Smooth muscle cell (in vitro differentiated cells): Measurements from ENCODE around the gene CNR1. TPM values are rescaled to one million over a fixed set of nuclear protein-coding genes. Genes with fewer than 3 reads are reported as not detected.

Experiments used
- DNase-seq: peaks from one replicate; lab custom pipeline; 2025; ENCODE audit not compliant: unreplicated experiment; lab: John Stamatoyannopoulos, UW
- H2AFZ ChIP-seq: fragments of 200-600 bp; sonication (generic); 2 replicates; pipeline ENCODE4 v1.6.0; 2016; ENCODE audit warnings: antibody characterized with exemption, low read depth, mild to moderate bottlenecking
- H3F3A ChIP-seq: fragments of 200-600 bp; sonication (generic); 2 replicates; pipeline ENCODE4 v1.6.0; 2017; ENCODE audit warnings: antibody characterized with exemption, low read depth
- H3K27ac ChIP-seq: fragments of 200-600 bp; sonication (generic); 2 replicates; pipeline ENCODE4 v1.5.1; 2016; ENCODE audit warnings: low read depth, mild to moderate bottlenecking
- H3K27me3 ChIP-seq: fragments of 200-600 bp; sonication (generic); 2 replicates; pipeline ENCODE4 v1.6.1; 2016; ENCODE audit warnings: low read depth, mild to moderate bottlenecking
- H3K36me3 ChIP-seq: fragments of 200-600 bp; sonication (generic); 2 replicates; pipeline ENCODE4 v1.5.1; 2016; ENCODE audit warnings: low read depth
- H3K4me1 ChIP-seq: fragments of 200-600 bp; sonication (generic); 2 replicates; pipeline ENCODE4 v1.5.1; 2016; ENCODE audit warnings: low read depth
- H3K4me2 ChIP-seq: fragments of 200-600 bp; sonication (generic); 2 replicates; pipeline ENCODE4 v1.6.0; 2016; ENCODE audit warnings: mild to moderate bottlenecking
- H3K4me3 ChIP-seq: fragments of 200-600 bp; sonication (generic); 2 replicates; pipeline ENCODE4 v1.5.1; 2016; ENCODE audit warnings: mild to moderate bottlenecking
- H3K79me2 ChIP-seq: fragments of 200-600 bp; sonication (generic); 2 replicates; pipeline ENCODE4 v1.6.0; 2016; ENCODE audit warnings: low read depth, mild to moderate bottlenecking
- H3K9ac ChIP-seq: fragments of 200-600 bp; sonication (generic); 2 replicates; pipeline ENCODE4 v1.6.0; 2016; ENCODE audit warnings: low read depth
- H3K9me3 ChIP-seq: fragments of 200-600 bp; sonication (generic); replicated peaks from 2 replicates; pipeline ENCODE4 v1.5.1; 2016; ENCODE audit warnings: low read depth
- H4K20me1 ChIP-seq: fragments of 200-600 bp; sonication (generic); 2 replicates; pipeline ENCODE4 v1.6.0; 2016; ENCODE audit warnings: low read depth
- whole genome bisulfite sequencing: methylation state at CpG from one replicate; pipeline ENCODE4 v1.1.7; 2016; ENCODE audit warnings: low lambda C conversion rate; 5-methylcytosine and 5-hydroxymethylcytosine counted together
- polyA plus RNA-seq: library from polyadenylated mRNA; unstranded; fragments of >200 nt; fragmentation: Nextera tagmentation; extraction: Ambion mirVana; gene quantifications from 2 replicates; pipeline ENCODE4 v1.2.1, GENCODE V29; 2016
- total RNA-seq: library from RNA; depleted of rRNA; stranded (reverse); fragments of >200 nt; gene quantifications from 2 replicates; pipeline ENCODE4 v1.2.3, GENCODE V29; 2014
- TF ChIP-seq, protein P1 (sequence below): fragments of 200-600 bp; sonication (generic); IDR thresholded peaks from 2 replicates; pipeline ENCODE4 v1.5.1; 2017; ENCODE audit warnings: borderline replicate concordance, mild to moderate bottlenecking, antibody characterized with exemption; ENCODE audit not compliant: insufficient read depth, poor library complexity, severe bottlenecking

Gene CNR1
- total and polyA plus RNA-seq, 2 experiments from 2014 or later = not detected

DNA sequence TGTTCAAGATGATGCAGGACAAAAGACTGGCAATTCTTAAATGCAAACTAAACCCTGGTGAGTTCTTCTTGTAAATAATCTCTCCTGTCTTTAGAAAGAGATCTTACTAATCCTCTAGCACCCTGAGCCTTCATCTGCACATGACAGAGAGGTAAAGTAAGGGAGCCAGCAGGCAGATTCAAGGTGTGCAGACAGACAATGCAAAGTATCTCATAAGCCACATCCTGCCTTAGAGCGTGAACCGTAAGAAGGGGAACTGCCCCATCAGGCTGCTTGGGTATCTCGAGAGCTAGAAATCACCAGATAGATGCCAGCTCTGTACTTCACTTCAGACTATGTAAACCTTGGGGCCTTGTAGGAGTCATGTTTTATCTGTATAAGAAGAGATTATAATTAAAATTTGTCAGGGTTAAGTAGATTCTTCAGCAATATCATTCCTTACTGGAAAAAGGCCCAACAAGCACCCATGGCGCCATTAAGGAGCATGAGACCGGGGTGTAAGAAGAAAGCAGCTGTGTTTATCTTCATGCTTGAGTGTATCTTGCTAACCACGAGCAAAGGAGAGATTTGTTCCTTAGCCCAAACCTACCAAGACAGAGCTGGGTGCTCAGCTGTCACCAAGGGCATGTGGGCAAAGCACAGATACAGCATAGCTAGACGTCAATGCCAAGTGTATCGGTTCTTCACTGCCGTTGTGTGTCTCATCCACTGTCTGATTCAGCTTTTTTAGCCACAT lies 24.4 kb downstream of the CNR1 start:
- H4K20me1 ChIP-seq = no peaks in the 10 kb centered on the region
- H3K27me3 ChIP-seq = peaks cover 3% of the 10 kb centered on the region
- TF ChIP-seq, protein P1, sequence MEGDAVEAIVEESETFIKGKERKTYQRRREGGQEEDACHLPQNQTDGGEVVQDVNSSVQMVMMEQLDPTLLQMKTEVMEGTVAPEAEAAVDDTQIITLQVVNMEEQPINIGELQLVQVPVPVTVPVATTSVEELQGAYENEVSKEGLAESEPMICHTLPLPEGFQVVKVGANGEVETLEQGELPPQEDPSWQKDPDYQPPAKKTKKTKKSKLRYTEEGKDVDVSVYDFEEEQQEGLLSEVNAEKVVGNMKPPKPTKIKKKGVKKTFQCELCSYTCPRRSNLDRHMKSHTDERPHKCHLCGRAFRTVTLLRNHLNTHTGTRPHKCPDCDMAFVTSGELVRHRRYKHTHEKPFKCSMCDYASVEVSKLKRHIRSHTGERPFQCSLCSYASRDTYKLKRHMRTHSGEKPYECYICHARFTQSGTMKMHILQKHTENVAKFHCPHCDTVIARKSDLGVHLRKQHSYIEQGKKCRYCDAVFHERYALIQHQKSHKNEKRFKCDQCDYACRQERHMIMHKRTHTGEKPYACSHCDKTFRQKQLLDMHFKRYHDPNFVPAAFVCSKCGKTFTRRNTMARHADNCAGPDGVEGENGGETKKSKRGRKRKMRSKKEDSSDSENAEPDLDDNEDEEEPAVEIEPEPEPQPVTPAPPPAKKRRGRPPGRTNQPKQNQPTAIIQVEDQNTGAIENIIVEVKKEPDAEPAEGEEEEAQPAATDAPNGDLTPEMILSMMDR = no peak
- DNase-seq = no peak
- H3K9me3 ChIP-seq = no peaks in the 10 kb centered on the region
- H3F3A ChIP-seq = no peaks in the 10 kb centered on the region
- H3K79me2 ChIP-seq = no peaks in the 10 kb centered on the region
- H3K4me3 ChIP-seq = no peak overlapping the region
- no peak overlapping the region for H3K4me2 ChIP-seq
- no peaks in the 10 kb centered on the region for H3K36me3 ChIP-seq
- WGBS = 85% methylated on average over 9 of the region's 9 CpGs
- H3K27ac ChIP-seq = no peak overlapping the region
- no peak overlapping the region for H2AFZ ChIP-seq
- no peaks in the 10 kb centered on the region for H3K4me1 ChIP-seq
- H3K9ac ChIP-seq = no peak overlapping the region

DNA sequence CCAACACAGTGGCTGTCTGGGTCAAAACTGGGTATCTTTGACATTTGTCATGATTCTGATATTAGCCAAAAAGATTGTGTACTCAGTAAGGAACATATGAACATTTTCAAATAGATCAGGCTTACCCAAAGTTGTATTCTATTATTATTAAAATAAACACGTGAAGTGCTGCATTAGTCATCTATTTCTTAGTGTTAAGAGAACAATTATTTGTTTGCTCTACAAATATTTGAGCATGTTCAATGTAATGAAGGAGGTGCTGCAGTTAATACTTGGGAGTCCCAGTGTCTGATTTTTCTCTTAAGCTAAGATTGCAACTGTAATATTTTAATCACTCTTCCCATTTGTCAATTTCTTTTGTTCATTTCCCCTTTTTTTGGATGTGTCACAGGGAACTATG lies 28.2 kb downstream of the CNR1 start:
- TF ChIP-seq, protein P1 = no peak
- H4K20me1 ChIP-seq = no peaks in the 10 kb centered on the region
- H3K36me3 ChIP-seq = no peaks in the 10 kb centered on the region
- peaks cover 3% of the 10 kb centered on the region for H3K27me3 ChIP-seq
- no peaks in the 10 kb centered on the region for H3K4me1 ChIP-seq
- no peaks in the 10 kb centered on the region for H3F3A ChIP-seq
- H3K79me2 ChIP-seq = no peaks in the 10 kb centered on the region
- DNase-seq = no peak
- WGBS = 79% methylated on average over 1 of the region's 1 CpG
- no peak overlapping the region for H3K4me2 ChIP-seq
- no peaks in the 10 kb centered on the region for H3K9me3 ChIP-seq
- H3K9ac ChIP-seq = no peak overlapping the region
- H3K27ac ChIP-seq = no peak overlapping the region
- H3K4me3 ChIP-seq = no peak overlapping the region
- H2AFZ ChIP-seq = no peak overlapping the region

DNA sequence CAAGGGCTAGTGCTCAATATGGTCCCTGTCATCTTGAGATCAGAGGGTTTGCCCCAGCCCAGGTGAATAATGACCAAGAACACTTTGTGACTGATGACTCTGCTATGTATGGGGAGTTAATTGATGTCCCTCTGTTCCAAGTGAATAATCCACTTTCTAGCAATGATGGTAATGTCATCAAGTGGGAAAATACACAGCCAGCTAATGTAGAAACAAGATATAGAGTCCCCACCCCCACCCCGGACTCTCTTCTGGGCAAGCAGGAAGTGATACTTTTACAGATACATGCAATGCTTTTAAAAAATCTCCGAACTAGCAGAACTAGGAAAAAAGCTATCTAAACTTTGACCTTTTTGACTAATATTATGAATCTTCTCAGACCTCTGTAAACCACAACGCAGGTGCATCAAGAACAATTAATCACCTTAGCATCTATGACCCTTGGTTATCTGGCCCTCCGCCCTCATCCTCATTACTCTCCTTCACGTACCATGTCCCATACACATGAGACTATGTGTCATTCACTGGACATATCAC lies 30.5 kb downstream of the CNR1 start:
- no peak for DNase-seq
- no peak overlapping the region for H2AFZ ChIP-seq
- no peaks in the 10 kb centered on the region for H3K9me3 ChIP-seq
- no peaks in the 10 kb centered on the region for H3K36me3 ChIP-seq
- H3K27me3 ChIP-seq = peaks cover 3% of the 10 kb centered on the region
- H3K27ac ChIP-seq = no peak overlapping the region
- no peaks in the 10 kb centered on the region for H3K79me2 ChIP-seq
- H4K20me1 ChIP-seq = no peaks in the 10 kb centered on the region
- H3K4me3 ChIP-seq = no peak overlapping the region
- no peak overlapping the region for H3K4me2 ChIP-seq
- 97% methylated on average over 5 of the region's 5 CpGs for WGBS
- H3K4me1 ChIP-seq = no peaks in the 10 kb centered on the region
- TF ChIP-seq, protein P1 = no peak
- no peak overlapping the region for H3K9ac ChIP-seq
- H3F3A ChIP-seq = no peaks in the 10 kb centered on the region

DNA sequence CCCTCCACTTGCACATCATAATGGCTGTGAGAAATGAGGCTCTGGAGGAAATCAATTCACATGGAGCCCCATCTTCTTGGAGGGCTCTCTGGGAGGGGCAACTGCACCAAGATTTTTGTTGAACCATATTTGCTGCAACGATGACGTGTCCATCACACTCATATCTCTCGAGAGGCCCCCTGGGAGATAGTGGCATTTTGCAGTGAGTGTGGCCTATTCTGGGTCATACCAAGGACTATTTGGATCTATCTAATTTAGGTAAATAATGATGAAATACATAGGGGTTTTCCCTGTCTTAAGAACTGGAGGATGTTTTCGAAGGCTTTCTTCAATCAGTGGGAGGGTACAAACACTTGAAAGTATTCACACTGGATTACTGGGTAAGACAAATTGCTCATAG lies 31.6 kb downstream of the CNR1 start:
- Histone ChIP-seq H3K36me3 (no peaks in the 10 kb centered on the region), H3K27me3 (peaks cover 3% of the 10 kb centered on the region), H3K4me3 (no peak overlapping the region), H3K79me2 (no peaks in the 10 kb centered on the region), H4K20me1 (no peaks in the 10 kb centered on the region), H3K9ac (no peak overlapping the region), H3K4me1 (no peaks in the 10 kb centered on the region), H2AFZ (no peak overlapping the region), H3K4me2 (no peak overlapping the region), H3K9me3 (no peaks in the 10 kb centered on the region), H3K27ac (no peak overlapping the region), H3F3A (no peaks in the 10 kb centered on the region)
- 93% methylated on average over 4 of the region's 4 CpGs for WGBS
- TF ChIP-seq, protein P1 = no peak
- no peak for DNase-seq
